Activated T-cell treated with anti-CD3 and anti-CD28 coated beads for 4 hours (primary cell): Measurements from ENCODE around the gene CDH4.

ENCODE experiments used
- DNase-seq: peaks from one replicate; pipeline ENCODE4 v3.0.0-alpha.2; 2020

The CDH4 gene

DNA sequence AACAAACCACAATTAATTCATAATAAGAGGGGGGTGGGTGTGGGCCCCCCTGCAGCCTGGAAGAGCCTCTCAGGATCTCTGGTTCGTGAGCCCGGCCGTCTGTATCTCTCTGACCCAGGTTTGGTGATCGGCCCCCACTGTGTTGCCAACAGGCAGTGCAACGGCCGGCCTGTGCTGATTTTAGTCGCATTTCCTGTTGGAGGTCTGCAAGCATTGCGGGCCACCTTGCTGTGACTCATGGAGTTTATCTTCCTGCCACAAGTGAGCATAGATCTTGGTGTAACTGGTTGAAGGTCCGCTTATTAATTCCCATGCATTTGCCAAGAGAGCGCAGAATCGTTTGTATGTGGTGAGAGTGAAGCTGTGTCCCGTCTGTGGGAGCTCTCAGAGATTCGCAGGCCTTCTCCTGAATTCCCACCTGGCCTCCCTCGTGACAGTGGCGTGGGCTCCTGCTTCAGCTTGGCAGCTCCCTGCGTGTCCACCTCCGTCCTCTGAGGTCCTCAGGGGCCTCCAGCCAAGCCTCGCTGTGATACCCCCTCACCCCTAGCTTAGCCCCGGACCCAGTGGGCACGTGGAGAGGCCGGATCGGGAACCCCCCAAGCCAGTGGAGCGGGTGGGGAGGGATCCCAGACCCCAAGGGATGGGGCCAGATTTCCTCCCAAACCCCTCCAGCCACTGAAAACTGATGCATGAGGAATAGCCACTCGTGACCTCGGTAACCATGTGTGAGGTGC, 269.8 kb downstream of the CDH4 start:
- no peak for DNase-seq

DNA sequence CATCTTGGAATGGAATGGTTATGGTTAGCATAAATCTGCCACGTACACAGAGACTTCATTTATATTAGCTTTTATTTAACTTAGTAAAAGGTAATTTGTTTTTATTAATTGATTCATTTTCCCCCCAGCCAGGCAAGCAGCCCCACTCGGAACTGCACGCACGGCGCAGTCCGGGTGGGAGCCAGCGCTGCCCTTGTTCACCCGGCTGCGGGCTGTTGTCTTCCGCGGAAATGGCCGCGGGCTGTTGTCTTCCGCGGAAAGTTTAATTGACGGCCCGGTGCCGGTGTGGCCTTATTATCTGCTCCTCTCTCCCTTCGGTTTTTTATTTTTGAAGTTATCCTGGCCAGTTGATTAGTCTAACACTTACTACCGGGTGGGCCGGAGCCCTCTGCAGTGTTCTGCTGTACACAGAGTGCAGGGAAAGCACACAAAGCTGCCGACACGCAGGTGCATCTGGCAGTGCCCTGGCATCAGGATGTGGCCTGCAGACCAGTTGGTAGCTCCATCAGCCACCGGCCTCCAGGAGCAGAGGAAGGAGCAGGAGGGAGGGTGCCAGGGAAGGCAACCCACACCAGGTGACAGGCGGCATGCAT, 270.5 kb downstream of the CDH4 start:
- no peak for DNase-seq

GRCh38 chr20:61523145-61523544, 271.1 kb downstream of the CDH4 start:
- no peak for DNase-seq

DNA sequence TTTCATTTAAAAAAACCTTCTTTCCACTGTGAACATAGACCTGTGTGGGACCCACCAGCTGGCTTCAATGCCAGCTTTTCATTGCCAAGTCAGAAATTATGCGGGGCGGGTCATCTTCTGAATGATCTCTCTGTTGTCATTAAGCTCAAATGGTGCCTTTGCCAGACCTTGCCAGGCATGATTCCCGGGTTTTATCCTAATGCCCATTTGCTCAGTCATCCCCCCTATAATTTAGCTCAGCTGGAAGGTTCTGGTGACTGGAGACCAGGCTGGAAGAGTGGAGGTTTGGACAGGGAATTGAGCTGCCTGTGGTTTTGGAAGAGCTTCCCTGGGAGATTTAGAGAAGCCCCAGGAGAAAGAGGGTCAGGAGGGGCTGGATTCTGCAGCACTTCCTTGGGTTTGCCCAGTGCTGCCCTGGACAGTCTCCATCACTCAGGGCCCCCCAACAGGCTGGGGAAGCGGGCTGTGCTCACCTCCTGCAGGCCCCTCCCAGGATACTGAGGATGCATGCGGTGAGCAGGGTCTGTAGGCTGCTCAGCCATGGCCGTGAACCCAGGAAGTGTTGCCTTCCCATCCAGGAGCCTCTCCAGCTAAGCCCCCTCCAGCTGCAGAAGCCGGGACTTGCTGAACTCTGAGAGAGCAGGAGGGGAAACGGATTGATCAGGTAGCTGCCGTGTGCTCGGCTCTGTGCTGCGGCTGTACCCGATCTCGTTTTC, 273.0 kb downstream of the CDH4 start:
- DNase-seq = no peak

DNA sequence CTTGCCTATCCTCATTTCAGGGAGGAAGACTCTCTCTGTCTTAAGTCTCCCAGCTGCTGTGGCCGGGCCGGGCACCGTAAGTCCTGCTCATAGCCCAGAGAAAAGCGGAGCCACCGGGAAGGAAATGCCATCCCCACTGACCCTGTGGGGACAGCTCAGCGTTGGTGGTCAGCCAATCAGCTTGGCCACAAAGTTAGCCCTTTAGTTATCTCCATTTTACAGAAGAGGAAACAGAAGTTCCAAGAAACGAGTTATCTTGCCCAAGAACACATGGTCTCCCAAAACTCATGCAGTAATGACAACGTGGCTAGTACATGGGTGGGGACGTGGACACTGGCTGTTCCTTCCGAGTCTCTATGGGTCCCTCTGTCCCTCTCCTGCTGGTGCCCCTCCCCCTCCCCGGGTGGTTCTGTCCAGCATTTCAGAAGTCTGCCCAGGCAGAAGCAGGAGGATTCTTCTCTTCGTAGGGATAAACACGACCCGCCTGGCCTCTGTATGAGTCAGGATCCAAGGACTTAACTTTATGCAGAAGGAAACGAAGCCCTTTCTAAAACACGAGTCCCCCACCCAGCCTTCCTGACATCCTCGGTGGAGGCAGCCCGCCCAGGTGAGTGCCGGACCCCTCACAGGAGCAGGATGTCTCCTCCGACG, 273.8 kb downstream of the CDH4 start:
- no peak for DNase-seq

DNA sequence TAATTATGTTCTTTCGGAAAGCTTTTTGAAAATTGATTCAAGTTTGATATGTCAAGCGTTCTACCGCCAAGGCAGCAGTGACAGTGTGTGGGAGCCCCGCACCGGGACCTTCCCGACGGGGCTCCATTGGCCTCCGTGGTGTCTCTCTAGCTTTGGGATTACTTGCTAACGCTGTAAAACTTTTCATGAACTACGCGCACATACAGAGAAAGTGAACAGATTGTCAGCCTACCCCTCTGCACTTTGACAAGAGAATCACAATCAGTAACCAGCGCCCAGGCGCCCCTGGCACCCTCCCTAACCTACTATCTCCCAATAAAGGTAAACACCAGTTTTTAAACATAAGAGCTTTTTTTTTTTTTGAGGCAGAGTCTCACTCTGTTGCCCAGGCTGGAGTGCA, 274.8 kb downstream of the CDH4 start:
- no peak for DNase-seq

GRCh38 chr20:61527626-61528025, 275.6 kb downstream of the CDH4 start:
- no peak for DNase-seq

- DNase-seq = no peak
These were observed 276.5 kb downstream of the CDH4 start for GRCh38 chr20:61528591-61528990.

GRCh38 chr20:61529354-61529753, 277.3 kb downstream of the CDH4 start:
- no peak for DNase-seq

GRCh38 chr20:61531553-61532345, 279.7 kb downstream of the CDH4 start:
- DNase-seq = no peak

- DNase-seq = no peak
These were observed 280.7 kb downstream of the CDH4 start for GRCh38 chr20:61532736-61533135.

DNA sequence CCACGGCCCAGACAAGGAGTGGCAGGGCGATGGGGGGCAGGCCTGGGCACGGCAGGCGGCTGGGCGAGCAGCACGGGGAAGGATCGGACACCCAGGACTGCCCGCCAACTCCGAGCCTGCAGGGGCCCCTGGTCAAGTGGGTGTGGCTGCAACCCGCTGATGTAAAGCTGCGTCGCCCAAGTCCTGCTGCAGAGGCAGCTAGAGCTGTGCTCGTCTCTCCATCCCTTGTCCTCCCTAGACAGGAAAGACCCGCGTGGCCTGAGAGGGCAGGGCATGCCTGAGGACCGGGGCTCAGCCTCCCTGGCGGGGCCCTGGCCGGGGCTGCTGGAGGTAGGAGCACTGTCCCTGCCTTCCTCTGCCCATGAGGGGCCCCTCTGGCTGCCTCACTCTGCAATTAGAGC, 281.2 kb downstream of the CDH4 start:
- no peak for DNase-seq

- no peak for DNase-seq
These were observed 282.3 kb downstream of the CDH4 start for GRCh38 chr20:61534346-61534745.

DNA sequence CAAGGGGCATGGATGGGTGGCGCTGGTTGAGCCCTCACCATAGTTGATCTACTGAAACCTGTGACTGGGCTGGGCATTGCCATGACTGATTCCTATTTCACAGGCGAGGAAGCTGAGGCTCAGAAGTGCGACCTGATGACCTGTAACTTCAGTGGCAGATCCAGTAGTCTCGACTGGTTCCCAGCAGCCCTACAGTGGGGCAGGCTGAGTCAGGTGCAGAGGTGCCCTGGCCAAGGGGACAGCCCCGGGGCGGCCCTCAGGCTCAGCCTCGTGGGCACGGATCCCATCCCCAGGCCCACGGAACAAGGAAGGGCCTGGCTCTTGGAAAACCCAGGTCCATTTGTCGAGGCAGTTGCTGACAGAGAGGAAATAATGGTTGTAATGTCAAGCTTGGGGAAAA, 283.0 kb downstream of the CDH4 start:
- no peak for DNase-seq

DNA sequence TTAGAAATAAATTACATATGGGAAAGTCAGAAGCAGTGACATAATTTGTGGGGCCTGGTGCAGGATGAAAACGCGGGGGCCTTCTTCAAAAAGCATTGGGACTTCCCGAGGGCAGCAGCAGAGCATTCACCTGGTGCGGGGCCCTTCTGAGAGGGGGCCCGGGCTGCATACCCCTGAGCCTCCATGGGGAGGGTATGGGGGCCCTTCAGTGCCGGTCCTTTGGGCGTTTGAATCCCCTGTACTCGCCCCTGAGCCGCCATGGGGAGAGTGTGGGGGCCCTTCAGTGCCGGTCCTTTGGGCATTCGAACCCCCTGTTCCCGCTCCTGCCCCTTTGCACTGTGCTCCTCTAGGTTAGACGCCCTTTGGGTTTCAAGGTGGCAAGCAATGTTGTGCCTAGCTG, 283.5 kb downstream of the CDH4 start:
- DNase-seq = no peak

DNA sequence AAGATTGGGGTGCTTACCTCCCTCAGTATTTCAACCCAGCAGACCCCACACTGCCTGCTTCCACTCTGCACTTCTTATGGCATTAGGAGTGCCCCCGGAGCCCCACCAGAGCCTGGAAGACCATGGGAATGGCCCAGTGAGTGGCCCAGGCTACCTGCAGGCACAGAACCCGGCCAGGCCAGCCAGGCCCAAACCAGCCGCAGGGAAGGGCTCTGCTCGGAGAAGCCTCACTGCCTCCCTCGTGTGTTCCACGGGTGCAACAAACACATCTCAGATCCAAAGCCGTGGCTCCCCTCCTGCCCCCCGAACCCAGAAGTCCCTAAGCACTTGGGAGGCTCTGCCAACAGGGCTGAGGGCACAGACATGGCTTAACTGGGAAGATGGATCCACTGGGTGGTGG, 283.9 kb downstream of the CDH4 start:
- DNase-seq = no peak

DNA sequence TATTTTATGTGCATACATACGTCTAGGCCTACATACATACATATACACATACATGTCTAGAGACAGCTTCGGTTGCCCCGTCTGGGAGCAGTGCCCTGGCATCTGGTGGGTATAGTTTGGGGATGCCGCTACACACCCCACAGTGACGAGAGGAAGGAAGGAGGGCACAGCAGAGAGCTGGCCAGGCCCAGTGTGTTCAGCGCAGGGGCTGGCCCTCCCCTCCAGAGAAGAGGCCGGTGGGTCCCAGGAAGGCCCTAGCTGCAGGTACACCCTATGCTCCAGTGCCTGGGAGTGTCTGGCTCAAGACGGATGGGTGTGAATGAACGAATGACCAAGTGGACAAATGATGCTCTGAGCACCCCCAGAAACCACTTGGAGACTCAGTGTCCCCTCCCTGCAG, 284.6 kb downstream of the CDH4 start:
- DNase-seq = no peak

GRCh38 chr20:61537239-61538182, 285.4 kb downstream of the CDH4 start:
- no peak for DNase-seq

GRCh38 chr20:61538183-61538942, 286.3 kb downstream of the CDH4 start:
- DNase-seq = no peak

- DNase-seq = no peak
These were observed 286.8 kb downstream of the CDH4 start for GRCh38 chr20:61538943-61539265.

DNA sequence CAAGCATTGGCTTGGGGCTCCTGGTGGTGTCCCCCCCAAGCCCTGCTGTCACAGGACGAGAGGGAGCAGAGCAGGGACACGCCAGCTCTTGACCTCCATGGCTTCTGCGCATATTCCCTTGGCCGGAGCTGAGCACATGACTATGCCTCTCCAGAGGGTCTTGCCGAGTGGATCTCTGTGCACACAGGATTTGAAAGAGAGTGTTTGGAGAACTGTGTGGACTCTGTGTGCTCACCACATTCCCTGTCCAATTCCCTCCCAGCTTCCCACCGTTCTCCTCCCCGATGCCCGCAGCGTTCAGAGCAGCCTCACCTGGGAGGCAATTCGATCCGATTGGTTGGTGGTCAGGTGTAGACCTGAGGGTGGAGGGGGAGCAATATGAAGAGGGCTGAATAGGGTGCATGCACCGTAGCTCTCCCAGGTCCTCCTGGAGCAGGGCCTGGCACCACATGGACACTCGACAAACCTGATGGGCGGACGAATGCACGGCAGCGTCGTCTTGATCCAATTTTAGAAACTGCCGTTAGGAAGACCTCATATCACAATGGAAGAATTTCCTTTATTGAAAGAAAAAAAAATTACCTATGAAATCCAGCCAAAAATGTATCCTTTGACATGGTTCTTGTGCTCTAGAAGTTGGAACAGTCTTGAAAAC, 287.8 kb downstream of the CDH4 start:
- DNase-seq = no peak
